H1 (cell line): ENCODE results near the gene STAP2. TPM values are rescaled to one million over a fixed set of nuclear protein-coding genes. Genes with fewer than 3 reads are reported as not detected.

Experiments used
- ATF3 ChIP-seq: IDR thresholded peaks from 2 replicates; pipeline ENCODE4 v1.6.1; 2011; ENCODE audit warnings: low read depth, mild to moderate bottlenecking, low read length; ENCODE audit not compliant: insufficient read depth
- CHD7 ChIP-seq: fragments of 300-600 bp; sonication (generic); IDR thresholded peaks from 2 replicates; pipeline ENCODE4 v1.7.1; 2012; ENCODE audit warnings: low read length, moderate library complexity, mild to moderate bottlenecking, inconsistent platforms; ENCODE audit not compliant: insufficient replicate concordance
- E2F6 ChIP-seq: IDR thresholded peaks from 2 replicates; pipeline ENCODE4 v1.6.1; 2012; ENCODE audit warnings: inconsistent platforms
- EP300 ChIP-seq, 2 experiments: IDR thresholded peaks; 1 replicate in 1 of 2; 2 replicates in 1 of 2; pipeline ENCODE4 v1.6.1; 2011 to 2012; ENCODE audit warnings: low read depth in 2 of 2, low read length in 2 of 2, mild to moderate bottlenecking in 2 of 2, borderline replicate concordance in 1 of 2, inconsistent platforms in 1 of 2, moderate library complexity in 1 of 2
- GABPA ChIP-seq: IDR thresholded peaks from 2 replicates; pipeline ENCODE4 v1.6.1; 2011; ENCODE audit warnings: mild to moderate bottlenecking, low read length, moderate library complexity, borderline replicate concordance; ENCODE audit not compliant: insufficient read depth
- POU5F1 ChIP-seq: IDR thresholded peaks from 2 replicates; pipeline ENCODE4 v1.6.1; 2011; ENCODE audit warnings: low read depth, mild to moderate bottlenecking, low read length, moderate library complexity
- SRF ChIP-seq: IDR thresholded peaks from 2 replicates; pipeline ENCODE4 v1.6.1; 2011; ENCODE audit warnings: mild to moderate bottlenecking, low read depth, low read length, moderate library complexity
- TAF7 ChIP-seq: optimal IDR thresholded peaks from 2 replicates; pipeline ENCODE3; 2011; ENCODE audit warnings: low read depth, mild to moderate bottlenecking, inconsistent platforms, low read length, moderate library complexity, borderline replicate concordance
- ZNF274 ChIP-seq: IDR thresholded peaks from 2 replicates; pipeline ENCODE4 v1.7.0; 2012; ENCODE audit warnings: low read length, borderline replicate concordance; ENCODE audit errors: extremely low read depth
- polyA plus RNA-seq, 7 experiments: library from polyadenylated mRNA; depleted of rRNA in 3 of 7; stranded (reverse) in 5 of 7; unstranded in 2 of 7; fragments of >200 nt in 5 of 7; fragments of 200-250 nt in 2 of 7; gene quantifications; 1 replicate in 5 of 7; 2 replicates in 1 of 7; 4 replicates in 1 of 7; pipeline versions ENCODE4 v1.2.1 to v1.2.3, GENCODE V29; 2011 to 2013; ENCODE audit warnings: missing spikeins in 2 of 7, mixed read lengths in 2 of 7
- total RNA-seq: library from RNA; stranded (reverse); fragmentation: NEBNext Ultra II Directional; extraction: Animal tissue kit (Norgen Biotek cat#: 25700); gene quantifications from 2 replicates; pipeline ENCODE4 v1.2.1, GENCODE V29; 2021

STAP2 gene
- total and polyA plus RNA-seq, 2 of the 8 experiments (the other 6 are each of a cell fraction or from before 2014, with no cell fraction given) = 15.3 to 37.3 TPM

- TF ChIP-seq CHD7 (no peak), POU5F1 (no peak), ZNF274 (no peak), TAF7 (no peak), GABPA (no peak), E2F6 (no peak), SRF (no peak), ATF3 (no peak), EP300 (IDR thresholded peaks at IDR 0.05; ENCODE audit: borderline replicate concordance in 1 of 2, low read depth in 2 of 2, low read length in 2 of 2) (no peak)
These were observed 3.6 kb downstream of the STAP2 start (continued) for GRCh38 chr19:4334929-4335570.
